ENCODE measurements around the gene HLX.

HLX gene

DNA sequence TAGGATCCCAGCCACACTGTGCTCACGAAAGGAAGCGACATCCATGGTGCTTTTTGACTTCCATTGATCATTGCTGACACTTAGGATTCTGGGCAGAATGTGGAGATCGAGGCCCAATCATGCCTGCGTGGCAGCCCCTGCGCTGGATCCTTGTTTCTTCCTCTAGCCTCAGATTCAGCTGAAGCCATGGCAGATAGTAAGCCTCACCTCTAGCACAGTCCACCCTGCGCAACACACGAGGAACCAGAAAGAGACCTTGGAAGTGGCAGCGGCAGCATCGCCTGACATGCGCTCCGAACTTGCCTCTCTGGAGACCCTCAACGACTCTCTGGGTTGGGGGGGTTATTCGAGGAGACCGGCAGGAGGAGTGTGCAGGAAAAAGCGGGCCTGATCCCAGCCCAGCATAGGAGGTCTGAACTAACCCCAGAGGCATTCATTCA lies 10.6 kb downstream of the HLX start:
- Histone ChIP-seq H3K36me3 (ENCODE audit: control insufficient read depth, insufficient read depth, low read length) (no peaks in the 10 kb centered on the region), H3K4me3 (ENCODE audit: low read length) (no peak overlapping the region), H3K9me3 (ENCODE audit: control insufficient read depth, insufficient read depth, low read length) (no peaks in the 10 kb centered on the region), H3K4me1 (ENCODE audit: control insufficient read depth, insufficient read depth, low read length) (peaks cover 5% of the 10 kb centered on the region), H3K27me3 (ENCODE audit: control insufficient read depth, insufficient read depth, low read length) (peaks cover 100% of the 10 kb centered on the region), H3K27ac (ENCODE audit: low read length) (no peak overlapping the region)
- DNase-seq (ENCODE audit: low read depth, low spot score): no peak
- no CpG with 5 or more reads among the region's 15 CpGs for WGBS (ENCODE audit: insufficient coverage, insufficient read length)

DNA sequence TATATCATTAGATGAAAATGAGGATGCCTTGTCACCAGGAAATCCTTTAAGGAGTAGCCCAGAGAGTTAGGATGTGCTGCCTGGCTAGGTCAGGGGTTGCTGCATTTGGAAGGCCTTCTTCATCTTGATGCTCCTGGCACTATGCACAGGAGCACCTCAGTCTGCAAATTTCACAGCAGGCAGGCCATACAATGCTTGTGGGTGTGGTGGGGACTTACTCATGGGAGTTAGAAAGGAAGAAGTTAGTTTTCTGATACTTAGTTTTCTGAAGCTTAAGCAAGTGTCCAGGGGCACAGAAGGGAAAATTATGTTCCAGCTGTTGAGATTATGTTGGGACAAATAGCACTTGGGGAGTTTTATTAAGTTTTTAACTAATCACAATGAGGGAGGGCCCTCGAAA lies 11.4 kb downstream of the HLX start:
- H3K4me1 ChIP-seq (ENCODE audit: control insufficient read depth, insufficient read depth, low read length): peaks cover 5% of the 10 kb centered on the region
- H3K27me3 ChIP-seq (ENCODE audit: control insufficient read depth, insufficient read depth, low read length): peaks cover 100% of the 10 kb centered on the region
- H3K27ac ChIP-seq (ENCODE audit: low read length): no peak overlapping the region
- no CpG with 5 or more reads among the region's 1 CpG for WGBS (ENCODE audit: insufficient coverage, insufficient read length)
- DNase-seq (ENCODE audit: low read depth, low spot score): no peak
- no peaks in the 10 kb centered on the region for H3K36me3 ChIP-seq (ENCODE audit: control insufficient read depth, insufficient read depth, low read length)
- no peaks in the 10 kb centered on the region for H3K9me3 ChIP-seq (ENCODE audit: control insufficient read depth, insufficient read depth, low read length)
- no peak overlapping the region for H3K4me3 ChIP-seq (ENCODE audit: low read length)

GRCh38 chr1:220891224-220892085 lies 12.2 kb downstream of the HLX start:
- H3K4me3 ChIP-seq (ENCODE audit: low read length): no peak overlapping the region
- H3K4me1 ChIP-seq (ENCODE audit: control insufficient read depth, insufficient read depth, low read length): peaks cover 5% of the 10 kb centered on the region

DNA sequence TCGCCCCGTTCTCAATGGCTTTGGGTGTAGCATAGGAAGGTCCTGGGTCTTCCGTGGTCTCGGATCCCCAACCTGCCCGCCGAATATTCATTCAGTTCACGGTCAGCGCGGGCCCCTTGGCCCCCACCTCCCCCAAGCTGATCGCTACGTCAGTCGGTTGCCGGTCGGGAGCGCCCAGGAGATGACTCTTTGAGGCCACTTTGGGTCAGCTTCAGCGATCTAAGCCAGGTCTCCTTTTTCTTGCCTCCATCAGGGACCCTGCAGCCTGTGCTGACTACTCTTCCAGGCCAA lies 12.8 kb downstream of the HLX start:
- no CpG with 5 or more reads among the region's 16 CpGs for WGBS (ENCODE audit: insufficient coverage, insufficient read length)
- H3K9me3 ChIP-seq (ENCODE audit: control insufficient read depth, insufficient read depth, low read length): no peaks in the 10 kb centered on the region
- H3K4me3 ChIP-seq (ENCODE audit: low read length): no peak overlapping the region
- no peak for DNase-seq (ENCODE audit: low read depth, low spot score)
- peaks cover 3% of the 10 kb centered on the region; the same call in 1 of the 2 replicates for H3K4me1 ChIP-seq (ENCODE audit: control insufficient read depth, insufficient read depth, low read length)
- no peaks in the 10 kb centered on the region for H3K36me3 ChIP-seq (ENCODE audit: control insufficient read depth, insufficient read depth, low read length)
- H3K27ac ChIP-seq (ENCODE audit: low read length): no peak overlapping the region
- peaks cover 99% of the 10 kb centered on the region for H3K27me3 ChIP-seq (ENCODE audit: control insufficient read depth, insufficient read depth, low read length)

More at GRCh38 chr1:220891224-220892085, 12.2 kb downstream of the HLX start:
- WGBS (ENCODE audit: insufficient coverage, insufficient read length): no CpG with 5 or more reads among the region's 47 CpGs
- peaks cover 100% of the 10 kb centered on the region for H3K27me3 ChIP-seq (ENCODE audit: control insufficient read depth, insufficient read depth, low read length)
- no peaks in the 10 kb centered on the region for H3K36me3 ChIP-seq (ENCODE audit: control insufficient read depth, insufficient read depth, low read length)
- DNase-seq (ENCODE audit: low read depth, low spot score): no peak
- H3K9me3 ChIP-seq (ENCODE audit: control insufficient read depth, insufficient read depth, low read length): no peaks in the 10 kb centered on the region
- H3K27ac ChIP-seq (ENCODE audit: low read length): no peak overlapping the region

GRCh38 chr1:220892997-220893700 lies 13.9 kb downstream of the HLX start:
- Histone ChIP-seq H3K4me3 (ENCODE audit: low read length) (no peak overlapping the region), H3K9me3 (ENCODE audit: control insufficient read depth, insufficient read depth, low read length) (no peaks in the 10 kb centered on the region), H3K36me3 (ENCODE audit: control insufficient read depth, insufficient read depth, low read length) (no peaks in the 10 kb centered on the region), H3K27ac (ENCODE audit: low read length) (no peak overlapping the region), H3K4me1 (ENCODE audit: control insufficient read depth, insufficient read depth, low read length) (peaks cover 2% of the 10 kb centered on the region; the same call in 1 of the 2 replicates), H3K27me3 (ENCODE audit: control insufficient read depth, insufficient read depth, low read length) (peaks cover 90% of the 10 kb centered on the region)
- no peak for DNase-seq (ENCODE audit: low read depth, low spot score)
- no CpG with 5 or more reads among the region's 18 CpGs for WGBS (ENCODE audit: insufficient coverage, insufficient read length)

- Histone ChIP-seq H3K27me3 (ENCODE audit: control insufficient read depth, insufficient read depth, low read length) (peaks cover 85% of the 10 kb centered on the region), H3K4me3 (ENCODE audit: low read length) (no peak overlapping the region)
- DNase-seq (ENCODE audit: low read depth, low spot score): no peak
Observed at GRCh38 chr1:220893701-220894024, 14.4 kb downstream of the HLX start.

GRCh38 chr1:220894025-220894923 lies 15.0 kb downstream of the HLX start:
- no CpG with 5 or more reads among the region's 71 CpGs for WGBS (ENCODE audit: insufficient coverage, insufficient read length)
- peaks cover 2% of the 10 kb centered on the region; the same call in 1 of the 2 replicates for H3K4me1 ChIP-seq (ENCODE audit: control insufficient read depth, insufficient read depth, low read length)
- H3K36me3 ChIP-seq (ENCODE audit: control insufficient read depth, insufficient read depth, low read length): no peaks in the 10 kb centered on the region
- no peaks in the 10 kb centered on the region for H3K9me3 ChIP-seq (ENCODE audit: control insufficient read depth, insufficient read depth, low read length)
- H3K27ac ChIP-seq (ENCODE audit: low read length): no peak overlapping the region
- DNase-seq (ENCODE audit: low read depth, low spot score): no peak
- H3K27me3 ChIP-seq (ENCODE audit: control insufficient read depth, insufficient read depth, low read length): peaks cover 79% of the 10 kb centered on the region
- peak overlapping the region; percentile 20; the same call in 1 of the 2 replicates for H3K4me3 ChIP-seq (ENCODE audit: low read length)

More at GRCh38 chr1:220893701-220894024, 14.4 kb downstream of the HLX start:
- Histone ChIP-seq H3K9me3 (ENCODE audit: control insufficient read depth, insufficient read depth, low read length) (no peaks in the 10 kb centered on the region), H3K27ac (ENCODE audit: low read length) (no peak overlapping the region), H3K4me1 (ENCODE audit: control insufficient read depth, insufficient read depth, low read length) (peaks cover 2% of the 10 kb centered on the region; the same call in 1 of the 2 replicates), H3K36me3 (ENCODE audit: control insufficient read depth, insufficient read depth, low read length) (no peaks in the 10 kb centered on the region)
- no CpG with 5 or more reads among the region's 11 CpGs for WGBS (ENCODE audit: insufficient coverage, insufficient read length)

DNA sequence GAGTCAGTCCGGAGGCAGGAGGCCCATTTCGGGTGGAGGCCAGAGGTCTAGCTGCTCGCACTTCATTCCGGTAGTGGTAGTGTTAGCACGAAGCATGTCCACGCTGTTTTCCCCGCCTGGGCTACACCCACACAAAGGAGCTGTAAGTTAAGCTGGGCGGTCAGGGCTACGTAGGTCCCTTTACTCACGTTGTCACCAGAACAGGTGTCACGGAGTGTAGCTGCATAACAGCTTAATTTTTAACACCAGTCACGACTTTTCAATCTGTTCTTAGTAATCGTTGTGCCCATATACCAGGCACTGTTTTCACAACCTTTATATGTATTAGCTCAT lies 15.6 kb downstream of the HLX start:
- Histone ChIP-seq H3K27ac (ENCODE audit: low read length) (no peak overlapping the region), H3K4me3 (ENCODE audit: low read length) (no peak overlapping the region), H3K36me3 (ENCODE audit: control insufficient read depth, insufficient read depth, low read length) (no peaks in the 10 kb centered on the region), H3K27me3 (ENCODE audit: control insufficient read depth, insufficient read depth, low read length) (peaks cover 73% of the 10 kb centered on the region), H3K4me1 (ENCODE audit: control insufficient read depth, insufficient read depth, low read length) (peaks cover 2% of the 10 kb centered on the region; the same call in 1 of the 2 replicates), H3K9me3 (ENCODE audit: control insufficient read depth, insufficient read depth, low read length) (no peaks in the 10 kb centered on the region)
- no CpG with 5 or more reads among the region's 13 CpGs for WGBS (ENCODE audit: insufficient coverage, insufficient read length)
- no peak for DNase-seq (ENCODE audit: low read depth, low spot score)

- Histone ChIP-seq H3K36me3 (ENCODE audit: control insufficient read depth, insufficient read depth, low read length) (no peaks in the 10 kb centered on the region), H3K4me1 (ENCODE audit: control insufficient read depth, insufficient read depth, low read length) (peaks cover 2% of the 10 kb centered on the region; the same call in 1 of the 2 replicates), H3K27ac (ENCODE audit: low read length) (no peak overlapping the region), H3K4me3 (ENCODE audit: low read length) (no peak overlapping the region), H3K9me3 (ENCODE audit: control insufficient read depth, insufficient read depth, low read length) (no peaks in the 10 kb centered on the region), H3K27me3 (ENCODE audit: control insufficient read depth, insufficient read depth, low read length) (peaks cover 67% of the 10 kb centered on the region)
- no peak for DNase-seq (ENCODE audit: low read depth, low spot score)
- no CpG with 5 or more reads among the region's 35 CpGs for WGBS (ENCODE audit: insufficient coverage, insufficient read length)
Observed at GRCh38 chr1:220895412-220895946, 16.2 kb downstream of the HLX start.

- Histone ChIP-seq H3K4me1 (ENCODE audit: control insufficient read depth, insufficient read depth, low read length) (peaks cover under 1% of the 10 kb centered on the region; the same call in 1 of the 2 replicates), H3K27ac (ENCODE audit: low read length) (no peak overlapping the region), H3K4me3 (ENCODE audit: low read length) (no peak overlapping the region), H3K9me3 (ENCODE audit: control insufficient read depth, insufficient read depth, low read length) (no peaks in the 10 kb centered on the region), H3K36me3 (ENCODE audit: control insufficient read depth, insufficient read depth, low read length) (no peaks in the 10 kb centered on the region), H3K27me3 (ENCODE audit: control insufficient read depth, insufficient read depth, low read length) (peaks cover 61% of the 10 kb centered on the region)
- DNase-seq (ENCODE audit: low read depth, low spot score): no peak
- WGBS (ENCODE audit: insufficient coverage, insufficient read length): no CpG with 5 or more reads among the region's 12 CpGs
Observed at GRCh38 chr1:220896092-220896491, 16.8 kb downstream of the HLX start.

All from iPS DF 6.9 (cell line).